PC-9 (cell line): Measurements from ENCODE around the gene RGL2. TPM values are rescaled to one million over a fixed set of nuclear protein-coding genes. Genes with fewer than 3 reads are reported as not detected.

ENCODE experiments used
- BruUV-seq: library from RNA; stranded (reverse); fragments of 400-500 nt; replicated peaks from 2 replicates; lab custom pipeline; 2021; lab: Mats Ljungman, UMichigan
- CTCF ChIA-PET: fragments of 300-600 bp; sonication (Branson Sonifier 250); formaldehyde crosslinking; loops from one replicate; lab custom pipeline; 2022; ENCODE audit warnings: antibody characterized with exemption; lab: Charles Lee
- POLR2A ChIA-PET: fragments of 300-600 bp; sonication (Branson Sonifier 250); formaldehyde crosslinking; loops from one replicate; lab custom pipeline; 2022; ENCODE audit warnings: antibody characterized with exemption; ENCODE audit not compliant: unreplicated experiment; lab: Charles Lee
- DNase-seq, 2 experiments: peaks; one replicate each; pipeline versions ENCODE4 v3.0.0 to v3.0.0-alpha.2; 2015 to 2022; ENCODE audit warnings: mixed read lengths in 1 of 2
- H2AFZ ChIP-seq: fragments of 200-600 bp; sonication (generic); 2 replicates; pipeline ENCODE4 v1.8.1; 2017; ENCODE audit warnings: antibody characterized with exemption
- H3F3A ChIP-seq: fragments of 200-600 bp; sonication (generic); 2 replicates; pipeline ENCODE4 v1.8.1; 2017; ENCODE audit warnings: antibody characterized with exemption, mild to moderate bottlenecking, low read depth; ENCODE audit not compliant: insufficient read depth
- H3K27ac ChIP-seq: fragments of 200-600 bp; sonication (generic); 2 replicates; pipeline ENCODE4 v1.6.1; 2016; ENCODE audit warnings: mixed run types
- H3K27me3 ChIP-seq: fragments of 200-600 bp; sonication (generic); 2 replicates; pipeline ENCODE4 v1.6.1; 2016; ENCODE audit warnings: low read depth, mixed run types; ENCODE audit not compliant: insufficient read depth
- H3K36me3 ChIP-seq: fragments of 200-600 bp; sonication (generic); 2 replicates; pipeline ENCODE4 v1.6.1; 2016; ENCODE audit warnings: low read depth, mixed run types
- H3K4me1 ChIP-seq: fragments of 200-600 bp; sonication (generic); replicated peaks from 2 replicates; pipeline ENCODE4 v1.6.1; 2016; ENCODE audit warnings: mixed run types; ENCODE audit not compliant: insufficient read depth
- H3K4me2 ChIP-seq: fragments of 200-600 bp; sonication (generic); 2 replicates; pipeline ENCODE4 v1.6.1; 2017; ENCODE audit warnings: mixed run types
- H3K4me3 ChIP-seq: fragments of 200-600 bp; sonication (generic); 2 replicates; pipeline ENCODE4 v1.6.1; 2016; ENCODE audit warnings: mixed run types
- H3K79me2 ChIP-seq: fragments of 200-600 bp; sonication (generic); 2 replicates; pipeline ENCODE4 v1.6.1; 2017; ENCODE audit warnings: low read depth, mixed run types
- H3K9me2 ChIP-seq: fragments of 200-600 bp; sonication (generic); 2 replicates; pipeline ENCODE4 v1.8.1; 2017; ENCODE audit warnings: mild to moderate bottlenecking; ENCODE audit not compliant: insufficient read depth
- H3K9me3 ChIP-seq: fragments of 200-600 bp; sonication (generic); 2 replicates; pipeline ENCODE4 v1.8.1; 2016; ENCODE audit warnings: low read depth; ENCODE audit not compliant: insufficient read depth
- H4K20me1 ChIP-seq: fragments of 200-600 bp; sonication (generic); 2 replicates; pipeline ENCODE4 v1.8.1; 2017; ENCODE audit not compliant: insufficient read depth
- EZH2 ChIP-seq: fragments of 200-600 bp; sonication (generic); IDR thresholded peaks from 2 replicates; pipeline ENCODE4 v1.8.0; 2017; ENCODE audit warnings: antibody characterized with exemption, low read depth
- intact Hi-C: fragments of 100-400 bp; cut with micrococcal nuclease; formaldehyde crosslinking; loops from one replicate; pipeline ENCODE4 v1.10.0; 2022; ENCODE audit not compliant: unreplicated experiment
- total RNA-seq: library from RNA; stranded (reverse); gene quantifications from 2 replicates; pipeline ENCODE4 v1.2.3, GENCODE V29; 2021
- TF ChIP-seq, protein P1 (sequence below): fragments of 200-600 bp; sonication (generic); conservative IDR thresholded peaks from 2 replicates; pipeline ENCODE4 v1.6.1; 2017; ENCODE audit warnings: mixed run types, antibody characterized with exemption, mild to moderate bottlenecking, moderate library complexity

Gene RGL2
- total RNA-seq, 1 experiment from 2014 or later, result 102 TPM

DNA sequence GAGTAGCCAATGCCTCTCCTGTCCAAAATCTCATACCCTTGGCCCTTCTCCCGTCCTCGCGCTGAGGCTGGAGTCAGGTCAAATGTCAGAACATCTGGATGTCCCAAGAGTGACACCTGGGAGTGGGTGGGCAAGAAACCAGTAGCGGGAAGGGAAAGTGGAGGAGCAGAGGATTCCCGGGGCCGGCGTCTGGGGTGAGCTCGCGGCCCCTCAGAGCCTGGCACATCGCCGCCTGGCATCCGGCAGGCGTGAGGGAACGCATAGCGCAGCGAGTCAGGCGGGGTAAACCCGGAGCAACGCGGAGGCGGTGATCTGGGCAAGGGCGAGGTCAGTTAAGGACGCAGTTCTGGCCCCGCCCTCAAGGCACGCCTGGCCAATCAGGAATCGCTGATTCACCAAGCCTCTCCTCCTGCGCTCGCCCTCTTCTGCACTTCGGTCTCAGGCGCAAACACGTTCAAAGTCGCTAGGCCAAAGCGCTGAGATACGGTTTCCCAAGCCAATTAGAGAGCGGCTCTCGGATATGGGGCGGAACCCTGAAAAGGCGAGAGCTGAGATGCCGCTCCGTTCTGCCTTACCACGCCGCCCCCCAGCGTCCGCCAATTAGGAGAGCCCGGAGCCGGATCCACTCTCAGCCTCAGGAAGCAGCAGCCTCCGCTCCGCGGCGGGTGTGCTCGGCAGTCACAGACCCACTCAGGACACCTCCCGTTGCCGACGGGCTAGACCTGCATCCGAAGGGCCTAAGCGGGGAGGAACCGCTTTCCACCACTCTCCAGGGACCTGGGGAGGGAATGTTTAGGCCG, 49.6 kb downstream of the RGL2 start:
- CTCF ChIA-PET, result interaction anchor here (0.6 to 0.9 kb wide), 5 partner anchors 11 to 432 kb away, joined by 3 to 10 read pairs (median 4); partner anchors contain the start of genes HLA-DOB and WDR46
- H3K27ac ChIP-seq, result peak overlapping the region; percentile 66
- POLR2A ChIA-PET, result interaction anchor here (0.6 kb wide), 2 partner anchors 49 to 277 kb away, joined by 4 to 5 read pairs; no protein-coding TSS in a partner anchor

DNA sequence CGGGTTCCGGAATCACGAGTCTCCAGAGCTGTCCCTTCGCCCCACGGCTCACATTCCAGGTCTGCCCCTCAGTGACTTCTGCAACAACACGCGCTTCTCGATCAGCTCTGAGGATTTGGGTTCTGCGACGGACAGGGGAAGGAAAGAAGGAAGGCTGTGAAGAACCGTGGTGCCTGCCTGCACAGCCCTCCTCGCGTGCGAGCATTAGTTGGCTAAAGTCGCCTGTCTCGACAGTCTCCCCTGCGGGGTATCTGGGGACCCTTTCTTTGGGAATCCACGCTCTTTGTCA, 50.2 kb downstream of the RGL2 start:
- H3F3A ChIP-seq, result peaks cover 34% of the 10 kb centered on the region
- no peaks in the 10 kb centered on the region for H4K20me1 ChIP-seq
- ChIA-PET POLR2A (no interaction called here), CTCF (interaction anchor here (0.6 kb wide), 2 partner anchors 11 to 40 kb away, joined by 4 read pairs; partner anchors contain the start of gene WDR46)
- intact Hi-C loops, result loop anchor here (1.0 to 5.0 kb wide), 5 partner anchors 48 to 363 kb away; partner anchors contain the start of genes RXRB and SLC39A7
- no peaks in the 10 kb centered on the region for H3K9me3 ChIP-seq
- peaks cover 28% of the 10 kb centered on the region for H3K4me1 ChIP-seq
- BruUV-seq, result TSS peak; percentile 62
- DNase-seq, result no peak
- no peaks in the 10 kb centered on the region for H3K9me2 ChIP-seq
- H3K27ac ChIP-seq, result no peak overlapping the region
- TF ChIP-seq, protein P1, sequence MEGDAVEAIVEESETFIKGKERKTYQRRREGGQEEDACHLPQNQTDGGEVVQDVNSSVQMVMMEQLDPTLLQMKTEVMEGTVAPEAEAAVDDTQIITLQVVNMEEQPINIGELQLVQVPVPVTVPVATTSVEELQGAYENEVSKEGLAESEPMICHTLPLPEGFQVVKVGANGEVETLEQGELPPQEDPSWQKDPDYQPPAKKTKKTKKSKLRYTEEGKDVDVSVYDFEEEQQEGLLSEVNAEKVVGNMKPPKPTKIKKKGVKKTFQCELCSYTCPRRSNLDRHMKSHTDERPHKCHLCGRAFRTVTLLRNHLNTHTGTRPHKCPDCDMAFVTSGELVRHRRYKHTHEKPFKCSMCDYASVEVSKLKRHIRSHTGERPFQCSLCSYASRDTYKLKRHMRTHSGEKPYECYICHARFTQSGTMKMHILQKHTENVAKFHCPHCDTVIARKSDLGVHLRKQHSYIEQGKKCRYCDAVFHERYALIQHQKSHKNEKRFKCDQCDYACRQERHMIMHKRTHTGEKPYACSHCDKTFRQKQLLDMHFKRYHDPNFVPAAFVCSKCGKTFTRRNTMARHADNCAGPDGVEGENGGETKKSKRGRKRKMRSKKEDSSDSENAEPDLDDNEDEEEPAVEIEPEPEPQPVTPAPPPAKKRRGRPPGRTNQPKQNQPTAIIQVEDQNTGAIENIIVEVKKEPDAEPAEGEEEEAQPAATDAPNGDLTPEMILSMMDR, result peak; percentile 57; the same call in 1 of the 2 replicates
- no peak for TF ChIP-seq EZH2
- H3K79me2 ChIP-seq, result no peaks in the 10 kb centered on the region
- peaks cover 18% of the 10 kb centered on the region for H3K27me3 ChIP-seq
- H2AFZ ChIP-seq, result peak overlapping the region; percentile 71
- peaks cover 12% of the 10 kb centered on the region; the same call in 1 of the 2 replicates for H3K36me3 ChIP-seq
- H3K4me3 ChIP-seq, result peak overlapping the region; percentile 69
- H3K4me2 ChIP-seq, result peak overlapping the region; percentile 94

More for the DNA sequence above, 49.6 kb downstream of the RGL2 start:
- peak overlapping the region; percentile 94 for H3K4me2 ChIP-seq
- no peaks in the 10 kb centered on the region for H3K9me3 ChIP-seq
- peaks cover 28% of the 10 kb centered on the region for H3K4me1 ChIP-seq
- intact Hi-C loops, result loop anchor here (1.0 to 5.0 kb wide), 6 partner anchors 48 to 411 kb away; partner anchors contain the start of genes RXRB, SLC39A7 and TAP2
- H3K4me3 ChIP-seq, result peak overlapping the region; percentile 69
- DNase-seq, result peak; percentile 95 to 97
- H3F3A ChIP-seq, result peaks cover 34% of the 10 kb centered on the region
- TF ChIP-seq, protein P1, result no peak
- no peak for TF ChIP-seq EZH2
- H3K79me2 ChIP-seq, result no peaks in the 10 kb centered on the region
- peaks cover 12% of the 10 kb centered on the region; the same call in 1 of the 2 replicates for H3K36me3 ChIP-seq
- no peaks in the 10 kb centered on the region for H3K9me2 ChIP-seq
- no peaks in the 10 kb centered on the region for H4K20me1 ChIP-seq
- BruUV-seq, result no TSS peak
- peak overlapping the region; percentile 81 for H2AFZ ChIP-seq
- peaks cover 16% of the 10 kb centered on the region for H3K27me3 ChIP-seq

DNA sequence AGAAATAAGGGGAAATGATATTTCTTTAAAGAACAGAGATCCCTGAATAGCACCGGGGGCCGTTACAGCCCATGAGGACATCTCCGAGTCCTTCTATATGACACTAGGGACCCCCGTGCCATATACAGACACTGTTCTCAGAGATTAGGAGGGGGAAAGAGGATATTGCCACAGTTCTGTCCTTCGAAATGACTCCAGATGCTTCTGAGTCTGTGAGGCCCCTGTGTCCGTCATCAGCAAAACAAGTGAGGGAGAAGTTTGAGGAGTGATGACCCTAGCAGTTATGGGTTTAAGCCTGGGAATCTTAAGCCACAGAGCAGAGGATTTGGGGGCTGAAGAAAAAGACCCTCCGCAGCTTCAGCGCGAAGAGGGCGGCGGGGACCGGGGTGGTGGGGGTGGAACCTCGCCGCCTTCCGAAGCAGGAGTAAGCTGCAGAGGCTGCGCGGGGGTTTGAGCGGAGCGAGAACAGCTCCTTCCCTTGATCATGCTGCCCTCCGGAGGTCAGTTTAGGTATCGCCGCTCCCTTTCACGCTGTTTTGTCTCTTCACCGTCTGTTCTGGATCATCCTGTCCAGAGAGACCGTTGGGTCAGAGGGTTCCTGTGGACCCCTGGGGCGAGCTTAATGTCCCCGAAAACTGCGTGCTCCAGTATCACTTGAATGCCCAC, 50.6 kb downstream of the RGL2 start:
- BruUV-seq, result no TSS peak
- intact Hi-C loops, result loop anchor here (1.0 to 5.0 kb wide), 5 partner anchors 47 to 363 kb away; partner anchors contain the start of genes RXRB and SLC39A7
- H4K20me1 ChIP-seq, result no peaks in the 10 kb centered on the region
- DNase-seq, result peak; percentile 52 to 83
- no peaks in the 10 kb centered on the region for H3K9me2 ChIP-seq
- peak overlapping the region; percentile 76 for H2AFZ ChIP-seq
- peaks cover 33% of the 10 kb centered on the region for H3F3A ChIP-seq
- no peaks in the 10 kb centered on the region for H3K79me2 ChIP-seq
- peaks cover 12% of the 10 kb centered on the region; the same call in 1 of the 2 replicates for H3K36me3 ChIP-seq
- H3K27ac ChIP-seq, result no peak overlapping the region
- H3K4me1 ChIP-seq, result peaks cover 28% of the 10 kb centered on the region
- H3K9me3 ChIP-seq, result no peaks in the 10 kb centered on the region
- ChIA-PET POLR2A (no interaction called here), CTCF (interaction anchor here (0.6 to 0.7 kb wide), 5 partner anchors 40 to 1003 kb away, joined by 3 to 11 read pairs (median 3); partner anchors contain the start of genes RING1 and TAP2)
- peak overlapping the region; percentile 69 for H3K4me3 ChIP-seq
- TF ChIP-seq, protein P1, result peak; percentile 90
- TF ChIP-seq EZH2, result no peak
- H3K4me2 ChIP-seq, result peak overlapping the region; percentile 94
- peaks cover 23% of the 10 kb centered on the region for H3K27me3 ChIP-seq
